ENCODE data around the gene PPFIA2. TPM values are rescaled to one million over a fixed set of nuclear protein-coding genes. Genes with fewer than 3 reads are reported as not detected.

Gene PPFIA2
- polyA plus RNA-seq, 3 donors: not detected

DNA sequence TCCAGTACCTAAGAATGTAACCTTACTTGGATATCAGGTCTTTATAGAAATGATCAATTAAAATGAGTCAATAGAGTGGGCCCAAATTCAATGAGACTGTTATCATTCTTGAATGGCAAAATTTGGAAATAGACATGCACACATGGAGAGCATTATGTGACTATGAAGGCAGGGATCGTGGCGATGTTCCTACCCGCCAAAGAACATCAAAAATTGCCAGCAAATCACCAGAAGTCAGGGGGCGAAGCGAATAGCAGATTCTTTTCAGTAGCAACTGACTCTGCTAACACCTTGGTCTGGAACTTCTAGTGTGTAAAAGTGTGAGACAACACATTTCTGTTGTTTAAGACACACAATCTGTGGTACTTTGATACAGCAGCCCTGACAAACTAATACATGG lies 488.8 kb downstream of the PPFIA2 start:
- Histone ChIP-seq H3K4me3 (replicated peaks in 1 of 3; ENCODE audit: low read depth in 2 of 3, low read length in 3 of 3) (no peak overlapping the region), H3K27me3 (ENCODE audit: control insufficient read depth in 2 of 2, insufficient read depth in 2 of 2, low read length in 2 of 2) (no peaks in the 10 kb centered on the region), H3K79me2 (ENCODE audit: insufficient read depth, low read length) (no peaks in the 10 kb centered on the region), H3K36me3 (replicated peaks in 1 of 2; ENCODE audit: control insufficient read depth in 1 of 2, insufficient read depth in 2 of 2, low read length in 2 of 2) (no peaks in the 10 kb centered on the region), H2AFZ (ENCODE audit: insufficient read depth, low read depth, low read length, poor library complexity, severe bottlenecking) (no peak overlapping the region), H3K9ac (ENCODE audit: insufficient read depth, low read length, poor library complexity, severe bottlenecking) (no peak overlapping the region), H4K20me1 (ENCODE audit: insufficient read depth, low read length) (no peaks in the 10 kb centered on the region), H3K27ac (ENCODE audit: low read depth in 1 of 2, low read length in 2 of 2) (no peak overlapping the region), H3K9me3 (replicated peaks in 1 of 2; ENCODE audit: control insufficient read depth in 1 of 2, insufficient read depth in 1 of 2, low read length in 2 of 2) (no peaks in the 10 kb centered on the region), H3K4me2 (replicated peaks; ENCODE audit: extremely low read depth, low read length, poor library complexity, severe bottlenecking) (no peak overlapping the region), H3K4me1 (ENCODE audit: control insufficient read depth in 1 of 2, insufficient read depth in 2 of 2, low read length in 2 of 2) (no peaks in the 10 kb centered on the region)
- WGBS (ENCODE audit: insufficient coverage): 90% methylated on average over 4 of the region's 5 CpGs
- no peak for DNase-seq
- intact Hi-C loops (cut with micrococcal nuclease): no loop called here
- H3K4me1 Mint-ChIP-seq: no peaks in the 10 kb centered on the region
- H3K9me3 Mint-ChIP-seq: no peaks in the 10 kb centered on the region
- H3K27ac Mint-ChIP-seq: no peak overlapping the region
- no peak overlapping the region for H3K4me3 Mint-ChIP-seq
- TF ChIP-seq, protein P1, sequence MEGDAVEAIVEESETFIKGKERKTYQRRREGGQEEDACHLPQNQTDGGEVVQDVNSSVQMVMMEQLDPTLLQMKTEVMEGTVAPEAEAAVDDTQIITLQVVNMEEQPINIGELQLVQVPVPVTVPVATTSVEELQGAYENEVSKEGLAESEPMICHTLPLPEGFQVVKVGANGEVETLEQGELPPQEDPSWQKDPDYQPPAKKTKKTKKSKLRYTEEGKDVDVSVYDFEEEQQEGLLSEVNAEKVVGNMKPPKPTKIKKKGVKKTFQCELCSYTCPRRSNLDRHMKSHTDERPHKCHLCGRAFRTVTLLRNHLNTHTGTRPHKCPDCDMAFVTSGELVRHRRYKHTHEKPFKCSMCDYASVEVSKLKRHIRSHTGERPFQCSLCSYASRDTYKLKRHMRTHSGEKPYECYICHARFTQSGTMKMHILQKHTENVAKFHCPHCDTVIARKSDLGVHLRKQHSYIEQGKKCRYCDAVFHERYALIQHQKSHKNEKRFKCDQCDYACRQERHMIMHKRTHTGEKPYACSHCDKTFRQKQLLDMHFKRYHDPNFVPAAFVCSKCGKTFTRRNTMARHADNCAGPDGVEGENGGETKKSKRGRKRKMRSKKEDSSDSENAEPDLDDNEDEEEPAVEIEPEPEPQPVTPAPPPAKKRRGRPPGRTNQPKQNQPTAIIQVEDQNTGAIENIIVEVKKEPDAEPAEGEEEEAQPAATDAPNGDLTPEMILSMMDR (IDR thresholded peaks at IDR 0.05): no peak
- no peaks in the 10 kb centered on the region for H3K36me3 Mint-ChIP-seq
- H3K27me3 Mint-ChIP-seq (ENCODE audit: low read depth in 3 of 3): no peaks in the 10 kb centered on the region

DNA sequence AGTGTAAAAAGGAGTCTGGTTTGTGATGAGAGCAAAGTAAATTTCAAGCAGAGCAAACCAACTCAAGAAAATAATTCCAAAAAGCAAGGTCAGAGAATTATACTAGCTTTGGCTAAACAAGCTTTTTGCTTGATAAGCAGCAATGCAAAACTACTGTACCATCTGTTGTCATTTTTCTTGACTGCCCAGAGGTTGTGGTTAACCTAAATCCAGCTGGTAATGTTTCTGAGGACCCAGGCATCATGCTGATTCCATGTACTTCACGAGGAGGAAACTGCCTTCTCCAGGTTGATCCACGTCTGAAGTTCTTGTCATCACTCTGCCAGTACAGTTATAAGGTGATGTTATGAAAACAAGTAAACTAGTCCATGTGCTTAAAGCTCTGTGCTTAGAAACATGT lies 496.1 kb downstream of the PPFIA2 start:
- H3K9me3 ChIP-seq (replicated peaks in 1 of 2; ENCODE audit: control insufficient read depth in 1 of 2, insufficient read depth in 1 of 2, low read length in 2 of 2): no peaks in the 10 kb centered on the region
- no peak overlapping the region for H3K9ac ChIP-seq (ENCODE audit: insufficient read depth, low read length, poor library complexity, severe bottlenecking)
- H3K4me3 Mint-ChIP-seq: no peak overlapping the region
- H3K79me2 ChIP-seq (ENCODE audit: insufficient read depth, low read length): no peaks in the 10 kb centered on the region
- DNase-seq: no peak
- intact Hi-C loops (cut with micrococcal nuclease): no loop called here
- H3K4me1 ChIP-seq (ENCODE audit: control insufficient read depth in 1 of 2, insufficient read depth in 2 of 2, low read length in 2 of 2): no peaks in the 10 kb centered on the region
- no peak overlapping the region for H3K27ac ChIP-seq (ENCODE audit: low read depth in 1 of 2, low read length in 2 of 2)
- H3K4me1 Mint-ChIP-seq: no peaks in the 10 kb centered on the region
- TF ChIP-seq, protein P1 (IDR thresholded peaks at IDR 0.05): no peak
- H3K27me3 ChIP-seq (ENCODE audit: control insufficient read depth in 2 of 2, insufficient read depth in 2 of 2, low read length in 2 of 2): no peaks in the 10 kb centered on the region
- H3K27ac Mint-ChIP-seq: no peak overlapping the region
- H3K4me3 ChIP-seq (replicated peaks in 1 of 3; ENCODE audit: low read depth in 2 of 3, low read length in 3 of 3): no peak overlapping the region
- H4K20me1 ChIP-seq (ENCODE audit: insufficient read depth, low read length): no peaks in the 10 kb centered on the region
- no peaks in the 10 kb centered on the region for H3K9me3 Mint-ChIP-seq
- no peaks in the 10 kb centered on the region for H3K36me3 ChIP-seq (replicated peaks in 1 of 2; ENCODE audit: control insufficient read depth in 1 of 2, insufficient read depth in 2 of 2, low read length in 2 of 2)
- no peak overlapping the region for H3K4me2 ChIP-seq (replicated peaks; ENCODE audit: extremely low read depth, low read length, poor library complexity, severe bottlenecking)
- H2AFZ ChIP-seq (ENCODE audit: insufficient read depth, low read depth, low read length, poor library complexity, severe bottlenecking): no peak overlapping the region
- H3K36me3 Mint-ChIP-seq: no peaks in the 10 kb centered on the region
- 100% methylated on average over 1 of the region's 2 CpGs for WGBS (ENCODE audit: insufficient coverage)
- no peaks in the 10 kb centered on the region for H3K27me3 Mint-ChIP-seq (ENCODE audit: low read depth in 3 of 3)

Data from CD14-positive monocyte (primary cell).